A673 (cell line): Measurements from ENCODE around the gene EXOG.

Experiments
- CTCF ChIP-seq: fragments of 300-800, 200-600 bp; sonication (generic); conservative IDR thresholded peaks from 2 replicates; pipeline ENCODE4 v1.5.1; 2017; ENCODE audit warnings: low read depth, mild to moderate bottlenecking, antibody characterized with exemption, low read length, moderate library complexity, mixed read lengths
- EZH2 ChIP-seq: fragments of 200-600 bp; sonication (generic); IDR thresholded peaks from 2 replicates; pipeline ENCODE4 v1.6.1; 2017; ENCODE audit warnings: borderline replicate concordance, low read depth, mild to moderate bottlenecking, mixed read lengths, antibody characterized with exemption, low read length; ENCODE audit not compliant: poor library complexity, severe bottlenecking

DNA sequence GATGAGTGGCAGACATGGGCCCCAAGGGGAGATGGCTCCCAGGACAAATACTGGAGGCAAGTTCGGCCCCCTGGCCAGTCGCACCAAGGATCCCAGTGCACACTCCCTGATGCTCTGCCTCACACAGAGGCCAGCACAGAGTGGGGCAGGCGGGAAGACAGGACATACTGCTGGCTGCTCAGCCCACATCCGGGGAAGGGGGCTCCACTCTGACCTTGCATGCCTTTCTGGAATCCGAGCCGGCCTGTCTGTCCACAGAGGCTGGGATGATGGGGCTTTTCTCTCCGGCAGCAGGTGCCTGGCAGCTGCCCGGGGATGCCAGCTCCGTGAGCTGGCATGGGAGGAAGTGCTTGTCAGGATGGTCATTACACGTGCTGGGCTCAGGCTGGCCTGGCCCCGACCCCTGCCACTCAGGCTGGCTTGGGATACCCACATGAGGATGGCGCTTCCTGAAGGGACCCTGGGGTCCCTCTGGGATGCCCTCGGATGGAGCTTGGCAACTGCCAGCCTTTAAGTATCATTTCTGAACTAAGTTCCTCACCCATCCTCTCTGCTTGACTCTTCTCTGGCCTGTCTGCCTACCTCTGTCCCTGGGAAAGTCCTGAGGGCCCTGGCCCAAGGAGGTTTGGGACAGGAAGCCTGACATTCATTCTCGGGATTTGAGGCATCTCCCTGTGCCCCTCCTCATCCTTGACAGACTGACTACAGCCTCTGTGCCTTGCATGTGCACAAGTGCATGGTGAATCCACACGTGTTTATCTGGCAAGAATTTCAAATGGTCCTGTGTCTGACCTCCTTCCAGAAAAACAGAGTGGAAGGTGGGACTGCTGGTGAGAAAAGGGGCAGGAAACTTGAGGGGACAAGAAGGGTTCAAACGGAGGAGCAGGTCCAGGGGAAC lies 46.5 kb downstream of the EXOG start:
- TF ChIP-seq CTCF, result no peak
- no peak for TF ChIP-seq EZH2
